Measurements from ENCODE around the gene QRFP.

Gene QRFP

DNA sequence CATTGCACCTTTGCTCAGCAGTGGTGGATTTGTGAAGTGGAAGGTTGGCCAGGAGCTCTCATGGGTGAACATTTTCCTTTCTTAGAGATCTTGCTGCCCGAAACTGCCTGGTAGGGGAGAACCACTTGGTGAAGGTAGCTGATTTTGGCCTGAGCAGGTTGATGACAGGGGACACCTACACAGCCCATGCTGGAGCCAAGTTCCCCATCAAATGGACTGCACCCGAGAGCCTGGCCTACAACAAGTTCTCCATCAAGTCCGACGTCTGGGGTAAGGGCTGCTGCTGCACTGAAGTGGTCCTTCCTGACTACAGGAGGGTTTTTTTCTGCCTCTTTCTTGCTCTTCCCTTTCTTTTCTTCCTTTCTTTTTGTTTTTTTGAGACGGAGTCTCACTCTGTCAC is 21.8 kb downstream of the QRFP start:
- no peak for DNase-seq (ENCODE audit: extremely low read depth in 1 of 2, low read depth in 1 of 2)

DNA sequence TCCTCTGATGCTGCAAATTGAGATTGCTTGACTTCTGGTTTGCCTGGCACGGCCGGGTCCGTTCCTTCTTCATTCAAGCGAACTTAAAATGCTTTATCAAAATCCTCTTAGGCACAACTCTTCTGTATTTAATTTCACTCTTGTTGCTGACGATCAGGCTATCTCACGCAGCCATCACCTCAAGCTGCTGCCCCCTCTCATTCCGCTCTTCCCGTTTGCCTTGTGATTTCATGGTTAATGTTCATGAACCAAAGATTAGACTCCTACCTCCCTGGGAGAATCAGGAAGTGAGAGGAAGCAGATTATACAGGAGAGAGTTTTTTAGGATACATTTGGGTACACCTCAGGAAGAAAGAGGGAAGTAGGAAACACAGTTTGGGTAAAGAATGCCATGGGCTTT is 22.6 kb downstream of the QRFP start:
- DNase-seq (ENCODE audit: extremely low read depth in 1 of 2, low read depth in 1 of 2), result no peak

DNA sequence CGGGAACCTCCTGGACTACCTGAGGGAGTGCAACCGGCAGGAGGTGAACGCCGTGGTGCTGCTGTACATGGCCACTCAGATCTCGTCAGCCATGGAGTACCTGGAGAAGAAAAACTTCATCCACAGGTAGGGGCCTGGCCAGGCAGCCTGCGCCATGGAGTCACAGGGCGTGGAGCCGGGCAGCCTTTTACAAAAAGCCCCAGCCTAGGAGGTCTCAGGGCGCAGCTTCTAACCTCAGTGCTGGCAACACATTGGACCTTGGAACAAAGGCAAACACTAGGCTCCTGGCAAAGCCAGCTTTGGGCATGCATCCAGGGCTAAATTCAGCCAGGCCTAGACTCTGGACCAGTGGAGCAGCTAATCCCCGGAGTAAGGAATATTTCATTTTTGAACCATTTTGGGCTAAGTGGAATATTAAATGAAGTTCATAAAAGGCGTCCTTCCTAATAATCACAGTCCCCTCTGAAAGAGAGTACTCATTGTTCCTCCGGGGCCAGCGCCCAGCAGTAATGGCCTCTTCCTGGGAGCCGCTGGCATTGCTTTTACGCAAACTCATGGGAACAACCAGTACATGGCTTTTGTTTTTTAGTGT is 23.6 kb downstream of the QRFP start:
- no peak for DNase-seq (ENCODE audit: extremely low read depth in 1 of 2, low read depth in 1 of 2)

DNA sequence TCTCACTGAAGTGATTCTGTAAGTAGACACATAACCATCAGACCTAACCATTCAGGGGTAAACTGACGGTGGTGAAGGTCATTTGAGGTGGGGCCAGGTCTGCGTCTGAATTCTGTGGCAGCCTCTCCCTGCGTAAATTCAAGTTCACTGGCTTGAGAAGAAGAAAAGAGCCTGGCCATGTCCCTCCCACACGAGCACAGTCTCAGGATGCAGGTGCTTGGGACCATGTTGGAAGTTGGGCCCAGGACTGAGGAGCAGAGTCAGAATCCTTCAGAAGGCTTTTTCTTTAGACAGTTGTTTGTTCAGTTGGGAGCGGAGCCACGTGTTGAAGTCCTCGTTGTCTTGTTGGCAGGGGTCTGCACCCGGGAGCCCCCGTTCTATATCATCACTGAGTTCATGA is 24.1 kb downstream of the QRFP start:
- no peak for DNase-seq (ENCODE audit: extremely low read depth in 1 of 2, low read depth in 1 of 2)

DNA sequence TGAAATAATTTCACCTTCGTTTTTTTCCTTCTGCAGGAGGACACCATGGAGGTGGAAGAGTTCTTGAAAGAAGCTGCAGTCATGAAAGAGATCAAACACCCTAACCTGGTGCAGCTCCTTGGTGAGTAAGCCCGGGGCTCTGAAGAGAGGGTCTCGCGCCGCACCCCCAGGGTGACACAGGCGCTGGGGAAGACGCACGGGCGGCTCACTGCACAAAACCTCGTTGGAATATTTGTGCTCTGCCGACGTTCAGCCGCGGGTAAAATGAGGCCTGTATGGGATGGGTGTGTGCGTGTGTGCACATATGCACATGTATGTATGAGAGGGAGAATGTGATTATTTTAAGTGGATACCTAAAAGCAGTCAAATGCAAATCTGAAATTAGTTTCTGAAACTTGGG is 24.5 kb downstream of the QRFP start:
- DNase-seq (ENCODE audit: extremely low read depth in 1 of 2, low read depth in 1 of 2), result no peak

DNA sequence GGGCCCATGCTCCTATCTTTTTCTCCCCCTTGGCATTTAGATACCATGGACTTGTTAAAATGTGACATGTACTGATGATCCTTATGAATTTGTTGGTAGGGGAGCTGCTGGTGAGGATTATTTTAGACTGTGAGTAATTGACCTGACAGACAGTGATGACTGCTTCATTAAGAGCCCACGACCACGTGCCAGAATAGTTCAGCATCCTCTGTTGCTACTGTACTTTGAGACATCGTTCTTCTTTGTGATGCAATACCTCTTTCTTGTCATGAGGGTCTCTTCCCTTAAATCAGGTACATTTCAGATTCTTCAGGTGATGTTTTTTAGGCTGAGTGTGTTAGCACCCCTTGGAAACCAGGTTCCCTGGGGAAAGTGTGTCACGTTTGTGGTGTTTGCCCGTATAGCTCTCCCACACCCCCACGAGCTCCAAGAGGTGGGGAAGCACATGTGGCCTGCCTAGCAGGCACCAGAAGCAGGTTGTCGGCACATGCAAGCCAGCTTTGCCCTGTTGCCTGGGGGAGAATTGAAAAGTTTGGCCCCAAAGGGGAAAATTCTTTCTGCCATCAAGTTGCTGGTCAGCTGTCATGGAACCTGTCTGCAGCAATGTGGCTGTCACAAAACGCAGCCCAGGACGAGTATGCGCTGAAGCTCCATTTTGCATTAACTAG is 25.1 kb downstream of the QRFP start:
- DNase-seq (ENCODE audit: extremely low read depth in 1 of 2, low read depth in 1 of 2), result no peak

DNA sequence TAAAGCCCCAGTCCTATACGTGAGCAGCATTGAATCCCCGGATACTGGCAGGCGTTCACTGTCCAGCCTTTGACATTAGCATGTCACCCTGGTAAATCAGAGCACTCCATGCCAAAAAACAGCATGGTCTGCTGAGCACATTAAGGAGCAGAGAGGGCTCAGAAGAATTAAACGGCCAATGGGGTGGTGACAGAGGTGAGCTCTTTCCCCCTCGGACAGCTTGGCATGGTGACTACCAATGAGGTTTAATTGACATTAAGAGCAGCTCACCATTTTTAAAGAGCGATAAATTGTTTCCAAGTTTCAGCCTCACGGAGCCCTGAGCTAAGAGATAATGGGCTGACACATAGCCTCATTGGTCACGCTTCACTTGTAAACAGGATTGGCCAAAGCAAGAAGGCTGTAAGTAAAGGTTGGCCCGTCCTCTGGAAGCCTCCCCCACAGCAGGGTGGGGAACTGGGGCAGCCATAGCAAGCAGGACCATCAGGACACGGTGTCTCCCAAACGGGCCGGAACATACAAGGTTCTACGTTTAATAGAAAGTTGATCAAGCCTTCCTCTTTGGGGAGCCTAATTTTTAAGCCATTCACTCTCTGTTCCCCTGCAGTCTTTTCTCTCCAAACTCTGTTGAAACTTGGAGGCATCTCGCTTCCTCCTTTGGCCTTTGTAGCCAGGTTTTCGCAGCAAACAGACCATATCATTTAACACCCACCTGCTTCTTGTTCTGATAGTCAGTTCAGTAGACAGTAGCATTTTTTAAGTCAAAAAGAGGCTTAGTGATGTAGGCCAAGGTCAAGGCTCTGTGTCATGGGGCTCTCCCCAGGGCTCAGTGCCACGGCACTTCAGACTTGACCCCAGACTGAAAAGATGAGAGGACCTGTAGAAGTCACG is 25.9 kb downstream of the QRFP start:
- DNase-seq (ENCODE audit: extremely low read depth in 1 of 2, low read depth in 1 of 2), result no peak

DNA sequence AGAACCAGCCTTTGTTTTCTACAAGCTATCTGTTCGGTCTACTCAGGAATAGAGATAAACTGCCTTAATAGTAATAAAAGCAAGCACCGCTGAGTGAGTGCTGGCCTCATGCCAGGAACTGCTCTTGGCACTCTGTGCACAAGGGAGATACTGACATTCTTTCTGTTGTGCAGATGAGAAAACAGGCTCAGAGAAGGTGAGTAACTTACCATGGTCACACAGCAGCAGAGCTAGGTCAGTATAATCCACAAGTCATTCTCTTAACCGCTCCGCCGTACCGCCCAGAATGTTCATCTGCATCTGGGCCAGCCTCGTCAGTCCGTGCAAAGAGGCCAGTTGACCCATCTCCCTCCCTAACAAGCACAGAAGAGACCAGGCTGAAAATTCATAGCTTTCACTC is 27.4 kb downstream of the QRFP start:
- DNase-seq (ENCODE audit: extremely low read depth in 1 of 2, low read depth in 1 of 2), result no peak

DNA sequence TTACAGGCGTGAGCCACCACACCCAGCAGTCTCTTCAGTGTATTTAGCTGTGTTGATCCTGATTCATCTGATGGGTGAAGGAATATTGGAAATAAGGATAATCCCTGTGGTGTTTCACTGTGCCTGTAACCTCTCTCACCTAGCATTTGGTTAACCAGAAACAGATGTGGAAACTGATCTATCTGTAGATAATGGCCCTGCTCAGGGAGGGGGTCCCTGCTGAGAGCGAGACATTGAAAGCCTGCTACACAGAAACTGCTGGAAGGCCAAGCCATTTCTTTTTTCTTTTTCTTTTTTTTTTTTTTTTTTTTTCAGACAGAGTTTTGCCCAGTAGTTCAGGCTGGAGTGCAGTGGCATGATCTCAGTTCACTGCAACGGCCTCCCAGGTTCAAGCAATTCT is 28.4 kb downstream of the QRFP start:
- DNase-seq (ENCODE audit: extremely low read depth in 1 of 2, low read depth in 1 of 2), result no peak

DNA sequence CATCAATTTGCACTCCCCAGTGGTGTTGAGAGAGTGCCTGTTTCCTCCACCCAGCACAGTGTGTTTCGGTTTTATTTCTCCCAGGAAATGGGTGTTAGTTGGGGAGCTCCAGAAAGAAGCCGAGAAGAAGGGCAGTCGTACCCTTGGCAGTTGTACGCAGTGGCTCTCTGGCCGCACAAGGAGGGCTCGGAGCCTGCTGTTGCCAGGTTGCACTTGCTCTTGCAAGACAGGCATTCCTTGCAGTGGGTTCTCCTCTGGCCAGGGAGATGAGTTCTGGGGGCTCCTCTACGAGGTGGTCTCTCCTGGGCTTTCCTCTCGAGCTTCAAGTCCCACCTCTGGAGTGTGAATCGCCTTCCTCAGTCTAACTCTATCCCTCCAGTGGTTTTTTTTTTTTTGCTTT is 29.1 kb downstream of the QRFP start:
- DNase-seq (ENCODE audit: extremely low read depth in 1 of 2, low read depth in 1 of 2), result no peak

DNA sequence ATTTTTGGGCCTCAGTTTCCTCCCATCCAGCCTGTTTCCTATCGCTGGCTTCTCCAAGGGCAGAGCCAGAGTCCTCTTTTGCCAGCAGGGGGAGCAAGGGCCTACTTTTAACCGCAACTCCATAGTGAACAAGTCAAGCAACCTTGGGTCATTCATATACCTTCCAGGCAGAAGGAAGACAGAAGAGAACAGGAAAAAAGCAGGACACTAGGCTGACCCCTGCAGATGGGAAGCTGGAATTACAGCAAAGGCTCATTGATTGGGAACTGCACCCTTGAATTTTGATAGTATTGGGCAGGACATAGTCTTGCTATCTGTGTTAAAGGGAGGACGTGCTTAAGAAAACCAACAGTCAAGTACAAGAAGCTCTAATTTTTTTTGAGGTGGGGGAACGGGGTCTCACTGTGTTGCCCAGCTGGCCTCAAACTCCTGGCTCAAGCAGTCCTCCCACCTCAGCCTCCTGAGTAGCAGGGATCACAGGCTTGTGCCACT is 30.1 kb downstream of the QRFP start:
- no peak for DNase-seq (ENCODE audit: extremely low read depth in 1 of 2, low read depth in 1 of 2)

DNA sequence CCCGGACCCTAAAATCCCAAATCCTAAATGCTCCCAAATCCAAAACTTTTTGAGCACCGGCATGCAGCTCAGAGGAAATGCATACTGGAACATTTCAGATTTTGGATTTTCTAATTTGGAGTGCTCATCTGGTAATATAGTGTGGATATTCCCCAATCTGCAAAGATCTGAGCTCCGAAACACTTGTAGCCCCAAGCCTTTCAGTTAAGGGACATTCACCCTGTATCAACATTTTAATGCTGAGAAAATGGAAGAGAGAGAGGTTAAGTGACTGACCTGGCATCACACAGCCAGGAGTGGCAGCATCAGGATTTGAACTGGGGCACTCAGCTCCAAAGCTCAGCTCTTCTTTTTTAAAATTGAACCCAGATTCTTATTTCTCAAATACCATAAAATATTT is 30.7 kb downstream of the QRFP start:
- no peak for DNase-seq (ENCODE audit: extremely low read depth in 1 of 2, low read depth in 1 of 2)

DNA sequence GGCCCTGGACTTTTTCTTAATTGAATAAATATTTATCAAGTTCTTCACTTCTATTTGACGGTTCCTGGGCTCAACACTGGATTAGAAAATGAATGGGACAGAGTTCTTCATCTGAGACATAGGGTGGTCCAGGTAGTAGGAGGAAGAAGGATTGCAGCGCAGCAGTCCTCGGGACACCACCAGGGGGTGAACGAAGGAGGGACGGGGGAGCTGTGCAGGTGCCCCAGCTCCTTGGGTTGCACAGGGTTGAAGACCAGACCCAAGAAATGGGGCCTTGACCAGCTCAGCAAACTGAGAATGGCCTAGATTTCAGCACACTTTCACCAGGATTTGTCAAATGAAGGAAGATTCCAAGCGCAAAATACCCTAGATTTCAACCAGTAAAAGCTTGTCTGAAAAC is 32.1 kb downstream of the QRFP start:
- no peak for DNase-seq (ENCODE audit: extremely low read depth in 1 of 2, low read depth in 1 of 2)

DNA sequence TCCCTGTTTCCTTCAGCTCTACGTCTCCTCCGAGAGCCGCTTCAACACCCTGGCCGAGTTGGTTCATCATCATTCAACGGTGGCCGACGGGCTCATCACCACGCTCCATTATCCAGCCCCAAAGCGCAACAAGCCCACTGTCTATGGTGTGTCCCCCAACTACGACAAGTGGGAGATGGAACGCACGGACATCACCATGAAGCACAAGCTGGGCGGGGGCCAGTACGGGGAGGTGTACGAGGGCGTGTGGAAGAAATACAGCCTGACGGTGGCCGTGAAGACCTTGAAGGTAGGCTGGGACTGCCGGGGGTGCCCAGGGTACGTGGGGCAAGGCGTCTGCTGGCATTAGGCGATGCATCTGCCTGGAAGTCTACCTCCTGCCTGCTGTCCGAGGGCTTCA is 33.9 kb downstream of the QRFP start:
- no peak for DNase-seq (ENCODE audit: extremely low read depth in 1 of 2, low read depth in 1 of 2)

DNA sequence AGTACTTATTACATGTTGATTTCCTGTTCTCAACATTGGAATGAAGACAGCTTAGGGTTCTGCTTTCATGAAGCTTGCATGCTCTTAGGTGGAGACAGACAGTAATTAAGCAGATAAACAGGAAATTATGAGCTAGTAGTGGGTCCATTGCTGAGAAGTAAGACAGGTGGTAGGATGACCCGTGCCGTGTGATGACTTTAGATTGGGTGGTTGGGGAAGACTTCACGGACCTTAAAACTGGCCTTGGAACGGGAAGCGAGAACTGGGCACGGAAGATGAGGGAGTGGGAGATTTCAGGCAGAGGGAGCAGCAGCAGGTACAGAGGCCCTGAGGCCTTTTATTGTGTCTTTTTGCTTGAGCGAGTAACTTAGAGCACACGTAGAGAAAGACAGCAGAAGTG is 34.4 kb downstream of the QRFP start:
- DNase-seq (ENCODE audit: extremely low read depth in 1 of 2, low read depth in 1 of 2), result no peak

DNA sequence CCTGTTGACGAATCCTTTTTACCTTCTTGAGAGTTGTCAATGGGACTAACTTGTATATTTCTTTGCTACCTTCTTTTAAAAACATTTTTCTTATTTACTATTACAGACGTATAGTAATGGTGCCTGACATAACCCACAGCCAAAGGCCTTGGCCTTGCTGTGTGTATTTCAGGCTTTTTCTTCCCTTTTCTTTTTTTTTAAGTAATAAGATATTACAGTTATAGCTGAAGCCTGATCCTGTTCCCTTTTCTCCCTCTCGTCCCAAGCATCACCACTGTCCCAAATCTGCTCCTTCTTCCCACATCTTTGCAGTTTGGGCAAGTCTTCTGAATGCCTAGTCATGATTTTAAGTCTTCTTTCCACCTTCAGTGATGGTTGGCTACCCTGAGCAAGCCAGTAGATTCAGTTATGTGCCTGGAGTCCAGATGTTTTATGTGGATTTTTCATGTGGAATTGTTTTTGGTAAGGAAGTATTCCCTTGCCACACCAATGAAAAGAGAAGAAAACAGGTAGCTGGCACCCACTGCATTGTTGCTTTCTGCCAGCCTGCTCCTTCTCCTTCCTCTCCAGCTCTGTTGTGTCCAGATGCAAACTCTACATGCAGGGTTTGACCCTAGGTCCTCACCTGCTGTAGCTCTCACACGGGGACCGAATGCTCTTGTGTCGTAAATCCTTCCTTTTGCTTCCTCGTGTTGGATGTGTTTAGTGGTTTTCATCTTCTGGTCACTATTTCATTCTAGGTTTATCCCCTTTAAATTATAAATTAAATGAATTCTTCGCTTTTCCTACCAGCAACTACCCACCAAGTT is 35.0 kb downstream of the QRFP start:
- DNase-seq (ENCODE audit: extremely low read depth in 1 of 2, low read depth in 1 of 2), result no peak

DNA sequence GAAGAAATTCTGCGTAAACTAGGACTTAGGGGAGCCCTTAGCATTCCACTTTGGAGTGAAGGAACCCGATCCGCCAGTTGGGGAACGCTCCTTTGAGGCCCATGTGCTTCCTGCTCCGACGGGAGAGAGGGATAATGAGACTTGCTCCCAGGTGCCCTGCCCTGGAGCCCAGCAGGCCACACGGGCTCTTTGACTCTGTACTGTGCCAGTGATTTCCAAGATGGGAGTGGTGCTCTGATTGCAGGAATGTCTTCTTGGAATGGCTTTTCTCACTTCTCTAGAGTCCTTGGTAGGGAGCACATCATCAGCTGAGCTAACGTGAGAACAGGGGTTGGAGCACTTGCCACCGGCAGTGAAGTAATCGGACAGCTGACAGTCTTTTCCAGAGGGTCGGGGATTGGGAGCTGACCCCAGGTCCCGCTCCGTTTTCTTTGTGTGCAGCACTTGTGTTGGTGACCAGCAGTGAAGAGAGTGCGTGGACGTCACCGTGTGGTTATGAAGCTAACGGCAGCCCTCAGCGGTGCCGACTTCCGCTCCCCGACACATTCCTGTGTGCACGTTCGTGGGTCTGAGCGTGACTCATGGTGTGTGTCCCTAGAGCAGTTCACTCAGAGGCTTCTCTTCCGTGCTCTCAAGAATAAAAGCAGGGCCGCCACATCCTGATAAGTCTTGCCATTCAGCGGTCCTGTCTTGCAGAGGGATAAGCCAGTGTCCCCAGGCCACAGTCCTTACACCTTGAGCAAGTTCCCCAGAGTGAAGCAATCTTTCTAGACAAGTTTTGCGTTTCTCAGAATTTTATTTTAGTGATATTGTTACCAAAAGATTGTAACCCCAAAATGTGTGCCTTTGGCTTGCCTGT is 35.9 kb downstream of the QRFP start:
- DNase-seq (ENCODE audit: extremely low read depth in 1 of 2, low read depth in 1 of 2), result no peak

DNA sequence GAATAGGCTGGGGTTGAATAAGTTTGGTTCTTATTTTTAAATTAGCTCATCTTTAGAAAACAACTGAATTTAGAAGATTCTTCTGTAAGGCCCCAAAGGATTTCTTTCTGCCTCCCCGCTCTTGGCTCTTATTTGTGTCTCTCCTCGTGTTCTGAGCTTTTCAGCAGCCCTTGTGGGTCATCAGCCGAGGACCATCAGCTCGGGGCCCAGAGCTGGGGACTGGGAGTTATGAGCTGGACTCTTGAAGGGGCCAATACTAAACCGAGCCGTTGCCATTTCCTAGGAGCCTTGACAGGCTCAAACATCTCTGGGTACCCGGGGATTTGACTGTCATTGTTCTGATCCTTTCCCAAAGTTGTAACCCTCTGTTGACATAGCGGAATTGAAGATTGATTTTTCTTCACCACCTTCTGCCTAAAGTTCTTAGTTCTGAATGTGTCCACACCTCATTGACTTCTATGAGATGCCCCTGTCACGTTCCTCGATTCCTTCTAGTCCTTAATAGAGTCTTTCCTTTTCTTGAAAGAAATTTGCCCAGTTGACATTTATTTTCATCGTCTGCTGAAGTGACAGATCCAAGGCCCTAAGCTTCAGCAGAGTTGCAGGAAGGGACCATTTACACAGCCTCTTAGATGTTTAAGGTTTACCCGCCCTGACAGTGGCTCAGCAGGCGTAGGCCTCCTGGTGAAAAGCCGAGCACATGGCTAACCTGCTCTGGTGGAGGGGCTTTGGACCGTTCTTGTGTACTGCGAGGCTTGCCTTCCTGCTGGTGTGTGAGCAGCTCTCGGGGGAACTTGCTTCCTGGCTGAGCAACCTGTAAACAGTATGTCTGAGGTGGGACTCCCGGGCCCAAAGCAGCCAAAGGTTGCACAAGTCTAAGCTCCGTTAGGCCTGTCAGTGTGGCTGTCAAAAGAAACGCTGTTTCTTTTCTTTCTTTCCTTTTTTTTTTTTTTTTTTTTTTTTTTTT is 37.6 kb downstream of the QRFP start:
- no peak for DNase-seq (ENCODE audit: extremely low read depth in 1 of 2, low read depth in 1 of 2)

Data from activated CD8-positive, alpha-beta memory T cell treated with anti-CD3 and anti-CD28 coated beads for 1 hour (primary cell).